Measurements from ENCODE around the gene TTLL5.

DNA sequence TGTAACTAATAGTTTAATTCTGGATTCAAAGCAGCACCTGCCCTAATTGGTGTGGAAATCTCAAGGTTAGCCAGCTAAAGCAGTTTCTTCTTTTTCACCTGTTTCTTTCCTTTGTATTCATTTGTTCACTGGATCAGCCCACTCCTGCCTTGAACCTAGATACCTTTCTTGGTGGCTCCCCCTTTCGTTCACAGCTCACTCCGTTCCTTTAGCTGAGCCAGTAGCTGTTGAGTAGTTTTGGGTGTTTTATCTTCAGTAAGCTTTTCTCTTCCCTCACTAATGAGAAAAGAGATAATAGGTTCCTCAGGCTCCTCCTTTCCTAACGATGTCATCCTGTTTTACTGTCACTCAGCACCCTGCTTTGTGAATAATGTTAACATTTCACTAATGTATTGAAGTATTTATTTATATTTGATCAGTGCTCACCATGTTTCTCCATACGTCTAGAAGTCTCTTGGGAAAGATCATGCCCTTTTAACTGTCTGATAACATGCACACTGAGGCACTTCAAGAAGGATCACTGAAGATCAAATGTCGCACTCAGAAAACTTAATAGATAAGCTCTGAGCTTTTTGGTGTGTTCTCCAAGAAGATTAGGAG is 199.6 kb downstream of the TTLL5 start:
- TF ChIP-seq SIX5 (IDR thresholded peaks at IDR 0.05; ENCODE audit: borderline replicate concordance in 1 of 2, insufficient read depth in 1 of 2, low read depth in 1 of 2, low read length in 2 of 2) (no peak), EP300 (IDR thresholded peaks at IDR 0.05; ENCODE audit: low read length) (no peak), SRSF9 (IDR thresholded peaks at IDR 0.05; ENCODE audit: borderline replicate concordance, low read depth, low read length) (no peak), ZNF232 (CRISPR knock-in tag; IDR thresholded peaks at IDR 0.05) (no peak), NONO (IDR thresholded peaks at IDR 0.05; ENCODE audit: low read depth in 2 of 2, low read length in 1 of 2) (no peak), ZBTB7A (IDR thresholded peaks at IDR 0.05; ENCODE audit: borderline replicate concordance, control insufficient read depth, low read depth, low read length) (no peak), TOE1 (IDR thresholded peaks at IDR 0.05; ENCODE audit: borderline replicate concordance) (no peak), TOE1 (CRISPR knock-in tag; IDR thresholded peaks at IDR 0.05; ENCODE audit: borderline replicate concordance, low read depth) (no peak), CBX3 (IDR thresholded peaks at IDR 0.05; ENCODE audit: borderline replicate concordance in 1 of 2, low read length in 2 of 2) (no peak)
- TF ChIP-seq, protein P1, sequence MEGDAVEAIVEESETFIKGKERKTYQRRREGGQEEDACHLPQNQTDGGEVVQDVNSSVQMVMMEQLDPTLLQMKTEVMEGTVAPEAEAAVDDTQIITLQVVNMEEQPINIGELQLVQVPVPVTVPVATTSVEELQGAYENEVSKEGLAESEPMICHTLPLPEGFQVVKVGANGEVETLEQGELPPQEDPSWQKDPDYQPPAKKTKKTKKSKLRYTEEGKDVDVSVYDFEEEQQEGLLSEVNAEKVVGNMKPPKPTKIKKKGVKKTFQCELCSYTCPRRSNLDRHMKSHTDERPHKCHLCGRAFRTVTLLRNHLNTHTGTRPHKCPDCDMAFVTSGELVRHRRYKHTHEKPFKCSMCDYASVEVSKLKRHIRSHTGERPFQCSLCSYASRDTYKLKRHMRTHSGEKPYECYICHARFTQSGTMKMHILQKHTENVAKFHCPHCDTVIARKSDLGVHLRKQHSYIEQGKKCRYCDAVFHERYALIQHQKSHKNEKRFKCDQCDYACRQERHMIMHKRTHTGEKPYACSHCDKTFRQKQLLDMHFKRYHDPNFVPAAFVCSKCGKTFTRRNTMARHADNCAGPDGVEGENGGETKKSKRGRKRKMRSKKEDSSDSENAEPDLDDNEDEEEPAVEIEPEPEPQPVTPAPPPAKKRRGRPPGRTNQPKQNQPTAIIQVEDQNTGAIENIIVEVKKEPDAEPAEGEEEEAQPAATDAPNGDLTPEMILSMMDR (IDR thresholded peaks at IDR 0.05 in 2 of 3, conservative IDR thresholded peaks at IDR 0.05 in 1 of 3; ENCODE audit: insufficient read depth in 2 of 3, low read depth in 1 of 3, low read length in 3 of 3) = peak; percentile 25 to 46 (median 40); a peak in 4 of 6 replicates
